OCI-LY1 (cell line): Measurements from ENCODE around the gene HMCES.
A peak's percentile ranks its signal among the peaks of the same experiment; 100 is the strongest.

ENCODE experiments used
- EZH2 ChIP-seq: fragments of 200-600 bp; sonication (generic), shearing (Covaris generic); IDR thresholded peaks from 2 replicates; pipeline ENCODE4 v1.8.0; 2017; ENCODE audit warnings: borderline replicate concordance, mixed run types, mild to moderate bottlenecking, antibody characterized with exemption, low read length, moderate library complexity, mixed read lengths
- TF ChIP-seq, protein P1 (sequence below): fragments of 200-600 bp; sonication (generic), shearing (Covaris generic); IDR thresholded peaks from 2 replicates; pipeline ENCODE4 v1.5.1; 2017; ENCODE audit warnings: mild to moderate bottlenecking, antibody characterized with exemption, low read length, moderate library complexity, mixed read lengths

DNA sequence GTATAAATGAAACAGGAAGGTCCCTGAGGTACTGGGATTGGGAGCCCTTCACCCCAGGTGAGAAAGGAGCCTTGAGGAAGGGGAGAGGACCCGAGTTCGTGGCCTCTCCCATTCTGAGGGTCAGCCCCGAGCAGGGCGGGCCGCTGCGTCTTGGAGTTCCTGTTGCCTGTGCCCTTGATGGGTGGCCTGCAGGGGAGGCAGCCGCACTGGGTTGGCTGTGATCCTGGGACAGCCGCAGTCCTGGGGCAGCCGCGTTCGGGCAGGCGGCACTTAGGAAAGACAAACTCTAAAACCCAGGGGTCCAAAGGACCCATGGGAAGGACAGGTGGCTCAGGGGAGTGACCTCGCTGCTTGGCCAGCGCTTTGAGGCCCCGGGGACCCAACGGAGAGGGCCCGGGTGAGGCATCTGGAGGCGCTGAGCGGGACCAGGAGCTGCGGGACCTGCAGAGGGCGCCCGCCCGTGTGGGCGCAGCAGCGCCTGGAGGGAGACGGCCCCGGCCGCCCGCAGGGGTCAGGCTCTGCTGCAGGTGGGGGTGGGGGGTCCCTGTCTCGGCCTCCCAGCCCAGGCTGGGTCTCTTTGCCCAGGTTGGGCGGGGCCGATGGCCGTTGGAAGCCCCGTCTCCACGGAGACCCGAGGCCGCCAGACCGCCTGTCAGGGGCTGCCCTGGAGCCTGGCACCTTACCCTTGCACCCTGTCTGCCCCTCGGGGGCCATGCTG lies 65.1 kb downstream of the HMCES start:
- TF ChIP-seq, protein P1, sequence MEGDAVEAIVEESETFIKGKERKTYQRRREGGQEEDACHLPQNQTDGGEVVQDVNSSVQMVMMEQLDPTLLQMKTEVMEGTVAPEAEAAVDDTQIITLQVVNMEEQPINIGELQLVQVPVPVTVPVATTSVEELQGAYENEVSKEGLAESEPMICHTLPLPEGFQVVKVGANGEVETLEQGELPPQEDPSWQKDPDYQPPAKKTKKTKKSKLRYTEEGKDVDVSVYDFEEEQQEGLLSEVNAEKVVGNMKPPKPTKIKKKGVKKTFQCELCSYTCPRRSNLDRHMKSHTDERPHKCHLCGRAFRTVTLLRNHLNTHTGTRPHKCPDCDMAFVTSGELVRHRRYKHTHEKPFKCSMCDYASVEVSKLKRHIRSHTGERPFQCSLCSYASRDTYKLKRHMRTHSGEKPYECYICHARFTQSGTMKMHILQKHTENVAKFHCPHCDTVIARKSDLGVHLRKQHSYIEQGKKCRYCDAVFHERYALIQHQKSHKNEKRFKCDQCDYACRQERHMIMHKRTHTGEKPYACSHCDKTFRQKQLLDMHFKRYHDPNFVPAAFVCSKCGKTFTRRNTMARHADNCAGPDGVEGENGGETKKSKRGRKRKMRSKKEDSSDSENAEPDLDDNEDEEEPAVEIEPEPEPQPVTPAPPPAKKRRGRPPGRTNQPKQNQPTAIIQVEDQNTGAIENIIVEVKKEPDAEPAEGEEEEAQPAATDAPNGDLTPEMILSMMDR, result peak; percentile 88
- TF ChIP-seq EZH2, result no peak
